HG02571 (cell line): ENCODE data around the gene MSI2.

Experiments
- ATAC-seq: cut with Tn5 transposase; IDR thresholded peaks from one replicate; pipeline ENCODE4 v1.9.1; 2021; ENCODE audit warnings: mild to moderate bottlenecking, moderate library complexity; ENCODE audit not compliant: unreplicated experiment

MSI2 gene

DNA sequence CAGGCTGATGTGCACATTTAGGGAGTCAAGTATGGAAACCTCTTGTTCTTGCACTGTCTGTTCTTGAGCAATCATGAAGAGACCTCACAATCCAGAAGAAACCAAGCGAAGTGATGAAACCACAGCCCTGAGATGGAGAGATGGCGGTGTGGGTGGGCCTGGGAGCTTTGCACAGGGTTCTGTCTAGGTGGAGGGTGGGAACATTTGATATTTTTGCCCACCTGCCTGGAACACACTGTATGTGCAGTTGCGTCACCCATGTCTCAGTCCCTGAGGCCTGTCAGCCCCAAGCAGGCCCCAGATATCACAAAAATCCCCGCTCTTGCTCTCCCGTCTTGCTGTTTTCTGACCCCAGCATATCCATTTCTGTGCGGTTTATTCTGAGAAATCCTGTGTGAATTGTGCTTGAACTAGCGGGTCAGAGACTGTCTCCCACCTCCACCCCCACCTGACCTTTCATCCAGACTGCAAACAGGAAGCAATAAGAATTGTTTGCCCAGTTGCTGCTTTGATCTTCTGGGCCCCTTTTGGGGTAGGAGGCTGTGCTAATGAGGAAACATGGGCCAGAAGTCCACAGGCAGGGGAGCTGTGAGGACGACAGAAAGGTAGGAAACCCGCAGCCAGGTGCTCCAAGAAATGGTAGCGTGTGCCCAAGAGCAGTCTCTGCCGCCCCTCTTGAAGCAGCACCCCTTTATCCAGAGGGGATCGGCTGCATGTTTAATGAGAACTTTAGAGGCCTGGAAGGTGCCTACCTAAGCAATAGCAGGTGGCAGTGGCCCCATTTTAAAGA lies 304.9 kb downstream of the MSI2 start:
- ATAC-seq: no peak

GRCh38 chr17:57562184-57562698 lies 305.9 kb downstream of the MSI2 start:
- ATAC-seq: no peak

GRCh38 chr17:57563958-57564357 lies 307.6 kb downstream of the MSI2 start:
- no peak for ATAC-seq

GRCh38 chr17:57565176-57565575 lies 308.9 kb downstream of the MSI2 start:
- ATAC-seq: no peak

DNA sequence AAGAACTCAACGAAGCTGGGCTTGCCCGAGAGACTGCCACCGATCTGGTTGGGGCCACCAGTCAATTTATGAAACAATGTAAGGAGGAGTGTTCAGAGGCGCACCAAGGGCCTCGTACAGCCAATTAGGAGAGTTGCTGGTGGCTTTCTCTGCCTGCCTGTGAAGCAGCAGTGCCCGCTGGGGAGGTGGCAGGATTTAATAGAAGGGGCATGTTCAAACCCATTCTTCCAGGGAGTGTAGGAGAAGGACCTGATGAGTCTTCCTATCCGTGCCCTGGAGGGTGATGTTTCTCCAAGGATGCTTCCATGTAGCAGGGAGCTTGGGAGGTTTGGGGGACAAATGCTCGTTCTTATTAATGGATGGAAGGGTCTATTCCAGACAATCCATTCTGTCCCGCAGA lies 310.4 kb downstream of the MSI2 start:
- no peak for ATAC-seq

- ATAC-seq: no peak
These were observed 310.9 kb downstream of the MSI2 start for GRCh38 chr17:57567251-57567650.

DNA sequence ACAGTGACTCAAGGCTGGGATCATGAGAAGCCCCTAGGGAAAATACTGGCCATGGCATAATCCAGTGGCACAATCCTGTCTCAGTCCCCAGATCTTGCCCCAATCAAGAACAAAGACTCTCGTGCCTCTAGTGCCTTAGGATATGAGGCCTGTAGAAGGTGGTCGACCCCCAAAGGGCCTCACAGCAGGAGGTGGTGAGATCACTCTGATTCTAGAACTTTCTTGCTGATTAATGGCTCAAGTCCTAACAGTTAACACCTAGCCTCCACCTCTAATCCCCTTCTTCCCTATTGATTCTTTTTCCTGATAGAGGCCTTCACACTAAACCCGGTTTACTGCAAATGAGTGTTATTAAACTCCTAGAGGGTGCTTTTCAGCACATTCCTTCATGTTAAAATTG lies 312.0 kb downstream of the MSI2 start:
- no peak for ATAC-seq

GRCh38 chr17:57569021-57569420 lies 312.7 kb downstream of the MSI2 start:
- no peak for ATAC-seq

- ATAC-seq: no peak
These were observed 313.5 kb downstream of the MSI2 start for GRCh38 chr17:57569853-57570252.

- no peak for ATAC-seq
These were observed 314.5 kb downstream of the MSI2 start for GRCh38 chr17:57570724-57571344.

GRCh38 chr17:57572062-57572461 lies 315.7 kb downstream of the MSI2 start:
- no peak for ATAC-seq

GRCh38 chr17:57572600-57572999 lies 316.3 kb downstream of the MSI2 start:
- ATAC-seq: no peak

- ATAC-seq: no peak
These were observed 317.8 kb downstream of the MSI2 start for GRCh38 chr17:57574040-57574513.

DNA sequence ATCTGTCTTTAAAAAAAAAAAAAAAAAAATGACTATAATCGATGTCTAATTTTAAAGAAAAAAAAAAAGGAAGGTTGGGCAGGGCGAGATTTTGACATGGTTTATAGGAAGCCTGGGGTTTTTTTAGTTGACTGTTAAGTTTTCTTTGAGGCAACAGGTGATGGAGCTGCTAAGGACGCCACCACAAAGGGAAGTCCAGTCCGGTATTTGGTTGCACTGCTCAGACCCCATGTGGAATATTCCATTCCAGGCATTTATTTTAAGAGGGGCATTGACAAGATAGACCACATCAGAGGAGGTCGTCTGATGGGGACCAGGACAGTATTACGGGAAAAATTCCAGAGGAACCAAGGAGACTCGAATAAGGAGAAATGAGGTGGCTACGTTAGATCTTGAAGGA lies 320.4 kb downstream of the MSI2 start:
- ATAC-seq: no peak

- no peak for ATAC-seq
These were observed 321.7 kb downstream of the MSI2 start for GRCh38 chr17:57577751-57578607.

GRCh38 chr17:57578608-57579225 lies 322.4 kb downstream of the MSI2 start:
- no peak for ATAC-seq

- no peak for ATAC-seq
These were observed 322.9 kb downstream of the MSI2 start for GRCh38 chr17:57579245-57579644.

DNA sequence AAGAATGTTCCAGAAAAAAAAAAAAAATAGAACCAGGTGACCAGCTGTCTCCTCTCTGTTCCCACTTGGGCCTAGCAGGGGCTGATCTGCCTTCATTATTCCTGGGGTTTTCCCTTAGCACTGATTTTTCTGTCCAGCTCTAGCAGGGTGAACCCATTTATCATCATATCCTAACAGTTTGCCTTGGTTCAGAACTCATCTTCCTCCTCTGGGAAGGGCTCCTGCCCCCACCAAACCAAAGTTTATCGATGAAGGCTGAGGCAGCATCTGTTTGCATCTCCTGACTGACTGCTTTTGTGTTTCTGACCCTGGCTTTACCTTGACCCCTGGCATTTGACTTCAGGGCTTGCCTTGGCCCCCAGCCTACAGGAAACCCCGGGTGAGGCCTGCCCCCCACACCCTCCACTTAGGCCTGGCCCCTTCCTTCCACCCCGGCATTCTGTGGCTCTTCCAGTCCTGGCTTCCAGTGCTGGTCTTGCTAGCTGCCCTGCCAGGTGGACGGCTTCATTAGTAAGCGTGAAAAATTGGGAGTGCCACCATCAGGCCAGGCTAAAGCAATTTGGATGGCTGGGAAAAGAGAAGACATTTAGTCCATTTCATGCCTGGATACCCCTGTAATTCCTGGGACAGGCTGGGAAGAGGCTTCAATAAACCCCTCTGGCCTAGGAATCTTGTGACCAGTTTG lies 323.9 kb downstream of the MSI2 start:
- ATAC-seq: no peak

GRCh38 chr17:57582881-57583756 lies 326.8 kb downstream of the MSI2 start:
- no peak for ATAC-seq
